ENCODE measurements around the gene GFPT1.
"Not testable (repeated sequence)": the region's sequence is repeated elsewhere in the genome, so short reads cannot be mapped to it uniquely, and the experiment has no call there.

The GFPT1 gene

GRCh38 chr2:69359371-69359770 is 27.7 kb downstream of the GFPT1 start:
- TF ChIP-seq, protein P1, sequence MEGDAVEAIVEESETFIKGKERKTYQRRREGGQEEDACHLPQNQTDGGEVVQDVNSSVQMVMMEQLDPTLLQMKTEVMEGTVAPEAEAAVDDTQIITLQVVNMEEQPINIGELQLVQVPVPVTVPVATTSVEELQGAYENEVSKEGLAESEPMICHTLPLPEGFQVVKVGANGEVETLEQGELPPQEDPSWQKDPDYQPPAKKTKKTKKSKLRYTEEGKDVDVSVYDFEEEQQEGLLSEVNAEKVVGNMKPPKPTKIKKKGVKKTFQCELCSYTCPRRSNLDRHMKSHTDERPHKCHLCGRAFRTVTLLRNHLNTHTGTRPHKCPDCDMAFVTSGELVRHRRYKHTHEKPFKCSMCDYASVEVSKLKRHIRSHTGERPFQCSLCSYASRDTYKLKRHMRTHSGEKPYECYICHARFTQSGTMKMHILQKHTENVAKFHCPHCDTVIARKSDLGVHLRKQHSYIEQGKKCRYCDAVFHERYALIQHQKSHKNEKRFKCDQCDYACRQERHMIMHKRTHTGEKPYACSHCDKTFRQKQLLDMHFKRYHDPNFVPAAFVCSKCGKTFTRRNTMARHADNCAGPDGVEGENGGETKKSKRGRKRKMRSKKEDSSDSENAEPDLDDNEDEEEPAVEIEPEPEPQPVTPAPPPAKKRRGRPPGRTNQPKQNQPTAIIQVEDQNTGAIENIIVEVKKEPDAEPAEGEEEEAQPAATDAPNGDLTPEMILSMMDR (IDR thresholded peaks at IDR 0.05; ENCODE audit: extremely low read depth, insufficient read depth, missing control alignments), result no peak
- in situ Hi-C loops (cut with MboI; ENCODE audit: low pct_unique_long_range_greater_than_20kb, low sequenced_read_pairs, unreplicated experiment), result no loop called here
- DNase-seq (ENCODE audit: low spot score), result no peak

- TF ChIP-seq, protein P1 (IDR thresholded peaks at IDR 0.05; ENCODE audit: extremely low read depth, insufficient read depth, missing control alignments), result no peak
- no peak for DNase-seq (ENCODE audit: low spot score)
- in situ Hi-C loops (cut with MboI; ENCODE audit: low pct_unique_long_range_greater_than_20kb, low sequenced_read_pairs, unreplicated experiment), result no loop called here
These were observed 28.1 kb downstream of the GFPT1 start for GRCh38 chr2:69358914-69359313.

DNA sequence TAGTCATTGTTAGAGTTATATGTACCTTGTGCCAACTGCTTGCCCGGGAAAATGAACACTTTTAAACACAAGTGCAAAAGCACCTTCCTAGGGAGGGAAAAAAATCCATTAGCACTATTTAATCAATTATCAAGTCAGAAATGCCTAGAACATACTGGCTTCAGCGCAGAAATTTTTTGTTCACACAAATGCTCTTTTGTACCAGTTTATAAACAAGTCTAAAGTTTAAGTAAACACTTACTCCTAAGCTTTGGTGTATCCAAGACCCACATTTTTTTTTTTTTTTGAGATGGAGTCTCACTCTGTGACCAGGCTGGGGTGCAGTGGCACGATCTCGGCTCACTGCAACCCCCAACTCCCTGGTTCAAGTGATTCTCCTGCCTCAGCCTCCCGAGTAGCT is 30.6 kb downstream of the GFPT1 start:
- in situ Hi-C loops (cut with MboI; ENCODE audit: low pct_unique_long_range_greater_than_20kb, low sequenced_read_pairs, unreplicated experiment), result no loop called here
- TF ChIP-seq, protein P1 (IDR thresholded peaks at IDR 0.05; ENCODE audit: extremely low read depth, insufficient read depth, missing control alignments), result no peak
- DNase-seq (ENCODE audit: low spot score), result no peak

- in situ Hi-C loops (cut with MboI; ENCODE audit: low pct_unique_long_range_greater_than_20kb, low sequenced_read_pairs, unreplicated experiment), result not testable (repeated sequence)
These were observed 32.1 kb downstream of the GFPT1 start for GRCh38 chr2:69354976-69355375.

DNA sequence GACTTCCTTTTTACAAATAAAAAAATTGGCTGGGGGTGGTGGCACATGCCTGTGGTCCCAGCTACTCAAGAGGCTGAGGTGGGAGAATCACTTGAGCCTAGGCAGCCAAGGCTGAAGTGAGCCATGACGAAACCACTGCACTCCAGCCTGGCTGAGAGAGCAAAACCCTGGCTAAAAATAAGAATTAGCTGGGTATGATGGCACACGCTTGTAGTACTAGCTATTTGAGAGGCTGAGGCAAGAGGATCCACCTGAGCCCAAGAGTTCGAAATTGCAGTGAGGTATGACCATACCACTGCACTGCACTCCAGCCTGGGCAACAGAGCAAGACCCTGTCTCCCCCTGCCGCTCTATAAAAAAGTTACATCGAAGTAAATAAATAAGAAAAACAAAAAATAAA is 33.7 kb downstream of the GFPT1 start:
- no peak for DNase-seq (ENCODE audit: low spot score)
- TF ChIP-seq, protein P1 (IDR thresholded peaks at IDR 0.05; ENCODE audit: extremely low read depth, insufficient read depth, missing control alignments), result no peak
- in situ Hi-C loops (cut with MboI; ENCODE audit: low pct_unique_long_range_greater_than_20kb, low sequenced_read_pairs, unreplicated experiment), result no loop called here

More at GRCh38 chr2:69354976-69355375, 32.1 kb downstream of the GFPT1 start:
- not testable (repeated sequence) for DNase-seq (ENCODE audit: low spot score)

DNA sequence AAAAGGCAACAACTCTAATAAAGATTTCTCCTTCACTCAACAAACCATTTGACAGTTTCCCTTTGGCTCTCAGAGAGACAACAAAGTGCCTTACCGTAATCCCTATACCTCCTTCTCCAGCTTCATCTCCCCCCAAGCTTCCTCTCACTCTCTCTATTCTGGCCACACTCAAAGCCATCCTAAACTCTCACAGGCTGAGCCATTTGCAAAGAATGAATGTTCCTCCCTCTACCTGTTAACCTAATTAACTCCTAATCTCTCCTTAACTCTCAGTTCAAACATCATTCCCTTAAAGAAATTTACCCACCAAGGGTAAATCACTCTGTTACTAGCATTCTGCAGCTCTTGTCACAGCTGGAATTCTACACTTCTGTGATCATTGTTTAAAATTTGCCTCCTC is 38.2 kb downstream of the GFPT1 start:
- DNase-seq (ENCODE audit: low spot score), result no peak
- TF ChIP-seq, protein P1 (IDR thresholded peaks at IDR 0.05; ENCODE audit: extremely low read depth, insufficient read depth, missing control alignments), result no peak
- in situ Hi-C loops (cut with MboI; ENCODE audit: low pct_unique_long_range_greater_than_20kb, low sequenced_read_pairs, unreplicated experiment), result no loop called here

GRCh38 chr2:69345434-69345833 is 41.6 kb downstream of the GFPT1 start:
- TF ChIP-seq, protein P1 (IDR thresholded peaks at IDR 0.05; ENCODE audit: extremely low read depth, insufficient read depth, missing control alignments), result no peak
- no peak for DNase-seq (ENCODE audit: low spot score)
- in situ Hi-C loops (cut with MboI; ENCODE audit: low pct_unique_long_range_greater_than_20kb, low sequenced_read_pairs, unreplicated experiment), result no loop called here
